GM10248 (cell line): ENCODE data around the gene EID2.

Experiments
- CTCF ChIA-PET: fragments of 300-600 bp; sonication (Branson Sonifier 250); formaldehyde crosslinking; extraction: SDS; loops from one replicate; lab custom pipeline; 2021; ENCODE audit warnings: antibody characterized with exemption; lab: Yijun Ruan, JAX
- POLR2A ChIA-PET: fragments of 350-650 bp; sonication (Branson Sonifier 250); formaldehyde crosslinking; extraction: SDS; loops from one replicate; lab custom pipeline; 2020; ENCODE audit warnings: antibody characterized with exemption; lab: Yijun Ruan, JAX
- DNase-seq: peaks from one replicate; pipeline ENCODE4 v3.0.0; 2012; ENCODE audit errors: extremely low spot score
- CTCF ChIP-seq: IDR thresholded peaks from 2 replicates; pipeline ENCODE4 v1.5.1; 2012; ENCODE audit warnings: mild to moderate bottlenecking, low read depth; ENCODE audit errors: extremely low read depth, missing control alignments, control extremely low read depth

EID2 gene

GRCh38 chr19:39542206-39542605 is 2.2 kb upstream of the EID2 start:
- POLR2A ChIA-PET = no interaction called here
- CTCF ChIA-PET = interaction anchor here (0.8 to 4.1 kb wide), 8 partner anchors 9 to 403 kb away, joined by 3 to 18 read pairs (median 4); partner anchors contain the start of gene EID2B
- no peak for TF ChIP-seq CTCF
- no peak for DNase-seq

DNA sequence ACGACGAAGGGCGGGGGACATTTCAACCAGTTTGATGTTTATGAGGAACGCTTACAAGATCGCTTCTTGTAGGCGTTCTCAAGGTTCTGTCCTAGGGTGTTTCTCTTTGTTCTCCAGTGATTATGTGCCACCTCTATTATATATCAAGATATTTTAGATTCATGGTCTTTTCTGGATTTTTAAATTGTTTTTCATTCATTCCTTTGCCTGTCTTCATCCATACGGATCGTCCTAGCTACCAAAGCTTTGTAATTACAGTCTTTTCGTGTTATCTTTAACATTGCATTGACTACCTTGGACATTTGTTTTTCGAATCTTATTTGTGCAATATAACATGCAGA is 342 bp upstream of the EID2 start:
- no peak for TF ChIP-seq CTCF
- ChIA-PET POLR2A (no interaction called here), CTCF (interaction anchor here (1.0 to 4.1 kb wide), 6 partner anchors 11 to 135 kb away, joined by 3 to 18 read pairs (median 6); no protein-coding TSS in a partner anchor)
- no peak for DNase-seq

GRCh38 chr19:39539165-39539517 is 820 bp downstream of the EID2 start:
- ChIA-PET CTCF (interaction anchor here (0.7 to 4.1 kb wide), 9 partner anchors 13 to 304 kb away, joined by 3 to 18 read pairs (median 5); partner anchors contain the start of gene PLEKHG2), POLR2A (no interaction called here)
- TF ChIP-seq CTCF = no peak
- DNase-seq = no peak

GRCh38 chr19:39533791-39534190 is 6.2 kb downstream of the EID2 start:
- ChIA-PET POLR2A (no interaction called here), CTCF (interaction anchor here (0.5 to 3.6 kb wide), 22 partner anchors 9 to 483 kb away, joined by 3 to 38 read pairs (median 4); partner anchors contain the start of genes PLEKHG2, RPS16 and SELENOV)
- TF ChIP-seq CTCF = no peak
- DNase-seq = no peak

- CTCF ChIA-PET = interaction anchor here (0.7 to 3.6 kb wide), 22 partner anchors 8 to 312 kb away, joined by 3 to 38 read pairs (median 7); partner anchors contain the start of genes PLEKHG2, RPS16 and SELENOV
- TF ChIP-seq CTCF = no peak
- POLR2A ChIA-PET = no interaction called here
- no peak for DNase-seq
Observed at GRCh38 chr19:39533003-39533512, 6.9 kb downstream of the EID2 start.

- peak; percentile 97 for DNase-seq
- ChIA-PET POLR2A (interaction anchor here (0.7 kb wide), 1 partner anchor 141 kb away, joined by 3 read pairs; the partner anchor contains the start of genes MED29 and PAF1), CTCF (interaction anchor here (0.6 to 3.6 kb wide), 29 partner anchors 8 to 347 kb away, joined by 3 to 38 read pairs (median 6); partner anchors contain the start of genes PLEKHG2, RPS16, SAMD4B and SELENOV)
- TF ChIP-seq CTCF = peak; percentile 97
Observed at GRCh38 chr19:39532233-39533002, 7.5 kb downstream of the EID2 start, which contains the start of gene EID2B. Gene EID2B, minus strand, starts transcription at chr19:39532852. Its CDS starts 50 bp downstream, at chr19:39532802.
